ENCODE results near the gene FBXO21.
"Not testable (repeated sequence)": the region's sequence is repeated elsewhere in the genome, so short reads cannot be mapped to it uniquely, and the experiment has no call there.

The FBXO21 gene

GRCh38 chr12:117098361-117099217, 91.7 kb downstream of the FBXO21 start:
- Histone ChIP-seq H3K9ac (ENCODE audit: low read depth in 1 of 2, low read length in 2 of 2) (peak overlapping the region in 1 of 2 donors; percentile 4), H3K9me3 (ENCODE audit: control insufficient read depth in 1 of 2, low read length in 2 of 2) (no peaks in the 10 kb centered on the region), H3K4me3 (ENCODE audit: low read depth in 1 of 2, low read length in 2 of 2) (peak overlapping the region; percentile 45 to 63), H3K4me1 (ENCODE audit: control insufficient read depth in 1 of 2, insufficient read depth in 2 of 2, low read length in 2 of 2) (peaks cover 7 to 12% of the 10 kb centered on the region in 2 donors), H3K36me3 (ENCODE audit: control insufficient read depth in 1 of 2, insufficient read depth in 2 of 2, low read length in 2 of 2) (no peaks in the 10 kb centered on the region), H3K27ac (ENCODE audit: low read depth, low read length) (no peak overlapping the region), H3K27me3 (ENCODE audit: control insufficient read depth in 1 of 2, insufficient read depth in 2 of 2, low read length in 2 of 2) (peaks cover 26 to 28% of the 10 kb centered on the region in 2 donors)

- Histone ChIP-seq H3K27ac (ENCODE audit: low read depth, low read length) (no peak overlapping the region), H3K36me3 (ENCODE audit: control insufficient read depth in 1 of 2, insufficient read depth in 2 of 2, low read length in 2 of 2) (no peaks in the 10 kb centered on the region), H3K9ac (ENCODE audit: low read depth in 1 of 2, low read length in 2 of 2) (no peak overlapping the region), H3K4me1 (ENCODE audit: control insufficient read depth in 1 of 2, insufficient read depth in 2 of 2, low read length in 2 of 2) (peaks cover 7 to 12% of the 10 kb centered on the region in 2 donors), H3K27me3 (ENCODE audit: control insufficient read depth in 1 of 2, insufficient read depth in 2 of 2, low read length in 2 of 2) (peaks cover 26 to 28% of the 10 kb centered on the region in 2 donors), H3K9me3 (ENCODE audit: control insufficient read depth in 1 of 2, low read length in 2 of 2) (no peaks in the 10 kb centered on the region), H3K4me3 (ENCODE audit: low read depth in 1 of 2, low read length in 2 of 2) (peak overlapping the region; percentile 45 to 63)
Observed at GRCh38 chr12:117098024-117098360, 92.3 kb downstream of the FBXO21 start.

GRCh38 chr12:117097159-117097558, 93.1 kb downstream of the FBXO21 start:
- H3K27ac ChIP-seq (ENCODE audit: low read depth, low read length): no peak overlapping the region
- H3K36me3 ChIP-seq (ENCODE audit: control insufficient read depth in 1 of 2, insufficient read depth in 2 of 2, low read length in 2 of 2): no peaks in the 10 kb centered on the region
- H3K9ac ChIP-seq (ENCODE audit: low read depth in 1 of 2, low read length in 2 of 2): no peak overlapping the region
- no peak overlapping the region for H3K4me3 ChIP-seq (ENCODE audit: low read depth in 1 of 2, low read length in 2 of 2)
- no peaks in the 10 kb centered on the region for H3K9me3 ChIP-seq (ENCODE audit: control insufficient read depth in 1 of 2, low read length in 2 of 2)
- H3K27me3 ChIP-seq (ENCODE audit: control insufficient read depth in 1 of 2, insufficient read depth in 2 of 2, low read length in 2 of 2): peaks cover 26 to 27% of the 10 kb centered on the region in 2 donors
- peaks cover 7 to 12% of the 10 kb centered on the region in 2 donors for H3K4me1 ChIP-seq (ENCODE audit: control insufficient read depth in 1 of 2, insufficient read depth in 2 of 2, low read length in 2 of 2)

- Histone ChIP-seq H3K27me3 (ENCODE audit: control insufficient read depth in 1 of 2, insufficient read depth in 2 of 2, low read length in 2 of 2) (peaks cover 22 to 26% of the 10 kb centered on the region in 2 donors), H3K27ac (ENCODE audit: low read depth, low read length) (no peak overlapping the region), H3K36me3 (ENCODE audit: control insufficient read depth in 1 of 2, insufficient read depth in 2 of 2, low read length in 2 of 2) (no peaks in the 10 kb centered on the region), H3K9me3 (ENCODE audit: control insufficient read depth in 1 of 2, low read length in 2 of 2) (no peaks in the 10 kb centered on the region), H3K9ac (ENCODE audit: low read depth in 1 of 2, low read length in 2 of 2) (no peak overlapping the region), H3K4me3 (ENCODE audit: low read depth in 1 of 2, low read length in 2 of 2) (no peak overlapping the region), H3K4me1 (ENCODE audit: control insufficient read depth in 1 of 2, insufficient read depth in 2 of 2, low read length in 2 of 2) (peaks cover 13 to 14% of the 10 kb centered on the region in 2 donors)
Observed at GRCh38 chr12:117096501-117097042, 93.7 kb downstream of the FBXO21 start.

- H3K27me3 ChIP-seq (ENCODE audit: control insufficient read depth in 1 of 2, insufficient read depth in 2 of 2, low read length in 2 of 2): peaks cover 17 to 23% of the 10 kb centered on the region in 2 donors
- H3K27ac ChIP-seq (ENCODE audit: low read depth, low read length); H3K9me3 ChIP-seq (ENCODE audit: control insufficient read depth in 1 of 2, low read length in 2 of 2); H3K9ac ChIP-seq (ENCODE audit: low read depth in 1 of 2, low read length in 2 of 2); H3K4me3 ChIP-seq (ENCODE audit: low read depth in 1 of 2, low read length in 2 of 2); H3K36me3 ChIP-seq (ENCODE audit: control insufficient read depth in 1 of 2, insufficient read depth in 2 of 2, low read length in 2 of 2): not testable (repeated sequence)
- peaks cover 18 to 25% of the 10 kb centered on the region in 2 donors for H3K4me1 ChIP-seq (ENCODE audit: control insufficient read depth in 1 of 2, insufficient read depth in 2 of 2, low read length in 2 of 2)
Observed at GRCh38 chr12:117095191-117095590, 95.1 kb downstream of the FBXO21 start.

- peaks cover 14 to 22% of the 10 kb centered on the region in 2 donors for H3K4me1 ChIP-seq (ENCODE audit: control insufficient read depth in 1 of 2, insufficient read depth in 2 of 2, low read length in 2 of 2)
- H3K27me3 ChIP-seq (ENCODE audit: control insufficient read depth in 1 of 2, insufficient read depth in 2 of 2, low read length in 2 of 2): peaks cover 17 to 18% of the 10 kb centered on the region in 2 donors
- no peaks in the 10 kb centered on the region for H3K9me3 ChIP-seq (ENCODE audit: control insufficient read depth in 1 of 2, low read length in 2 of 2)
- H3K9ac ChIP-seq (ENCODE audit: low read depth in 1 of 2, low read length in 2 of 2): no peak overlapping the region
- H3K36me3 ChIP-seq (ENCODE audit: control insufficient read depth in 1 of 2, insufficient read depth in 2 of 2, low read length in 2 of 2): no peaks in the 10 kb centered on the region
- H3K4me3 ChIP-seq (ENCODE audit: low read depth in 1 of 2, low read length in 2 of 2): no peak overlapping the region
- H3K27ac ChIP-seq (ENCODE audit: low read depth, low read length): no peak overlapping the region
Observed at GRCh38 chr12:117093918-117094630, 96.2 kb downstream of the FBXO21 start.

- Histone ChIP-seq H3K9ac (ENCODE audit: low read depth in 1 of 2, low read length in 2 of 2) (no peak overlapping the region), H3K27me3 (ENCODE audit: control insufficient read depth in 1 of 2, insufficient read depth in 2 of 2, low read length in 2 of 2) (peaks cover 12 to 16% of the 10 kb centered on the region in 2 donors), H3K27ac (ENCODE audit: low read depth, low read length) (no peak overlapping the region), H3K9me3 (ENCODE audit: control insufficient read depth in 1 of 2, low read length in 2 of 2) (no peaks in the 10 kb centered on the region), H3K36me3 (ENCODE audit: control insufficient read depth in 1 of 2, insufficient read depth in 2 of 2, low read length in 2 of 2) (no peaks in the 10 kb centered on the region), H3K4me1 (ENCODE audit: control insufficient read depth in 1 of 2, insufficient read depth in 2 of 2, low read length in 2 of 2) (peaks cover 14 to 19% of the 10 kb centered on the region in 2 donors), H3K4me3 (ENCODE audit: low read depth in 1 of 2, low read length in 2 of 2) (no peak overlapping the region)
Observed at GRCh38 chr12:117093431-117093830, 96.8 kb downstream of the FBXO21 start.

GRCh38 chr12:117092886-117093285, 97.4 kb downstream of the FBXO21 start:
- Histone ChIP-seq H3K27me3 (ENCODE audit: control insufficient read depth in 1 of 2, insufficient read depth in 2 of 2, low read length in 2 of 2) (peaks cover 6 to 10% of the 10 kb centered on the region in 2 donors), H3K9ac (ENCODE audit: low read depth in 1 of 2, low read length in 2 of 2) (no peak overlapping the region), H3K4me3 (ENCODE audit: low read depth in 1 of 2, low read length in 2 of 2) (no peak overlapping the region), H3K27ac (ENCODE audit: low read depth, low read length) (no peak overlapping the region), H3K9me3 (ENCODE audit: control insufficient read depth in 1 of 2, low read length in 2 of 2) (no peaks in the 10 kb centered on the region), H3K36me3 (ENCODE audit: control insufficient read depth in 1 of 2, insufficient read depth in 2 of 2, low read length in 2 of 2) (no peaks in the 10 kb centered on the region), H3K4me1 (ENCODE audit: control insufficient read depth in 1 of 2, insufficient read depth in 2 of 2, low read length in 2 of 2) (peaks cover 13 to 14% of the 10 kb centered on the region in 2 donors)

- H3K4me1 ChIP-seq (ENCODE audit: control insufficient read depth in 1 of 2, insufficient read depth in 2 of 2, low read length in 2 of 2): peaks cover 13 to 14% of the 10 kb centered on the region in 2 donors
- H3K9me3 ChIP-seq (ENCODE audit: control insufficient read depth in 1 of 2, low read length in 2 of 2): no peaks in the 10 kb centered on the region
- H3K36me3 ChIP-seq (ENCODE audit: control insufficient read depth in 1 of 2, insufficient read depth in 2 of 2, low read length in 2 of 2): no peaks in the 10 kb centered on the region
- peaks cover 4 to 7% of the 10 kb centered on the region in 2 donors for H3K27me3 ChIP-seq (ENCODE audit: control insufficient read depth in 1 of 2, insufficient read depth in 2 of 2, low read length in 2 of 2)
- H3K27ac ChIP-seq (ENCODE audit: low read depth, low read length): no peak overlapping the region
- no peak overlapping the region for H3K9ac ChIP-seq (ENCODE audit: low read depth in 1 of 2, low read length in 2 of 2)
- no peak overlapping the region for H3K4me3 ChIP-seq (ENCODE audit: low read depth in 1 of 2, low read length in 2 of 2)
Observed at GRCh38 chr12:117092511-117092780, 97.8 kb downstream of the FBXO21 start.
